Stimulated activated CD4-positive, alpha-beta T cell treated with anti-CD3 and anti-CD28 coated beads, Interleukin-2, amount 100 ng/mL, for 4 hours (primary cell): ENCODE data around the gene PYGO1.
"Not testable (repeated sequence)": the region's sequence is repeated elsewhere in the genome, so short reads cannot be mapped to it uniquely, and the experiment has no call there.

ENCODE experiments used
- DNase-seq: peaks from one replicate; pipeline ENCODE4 v3.0.0-alpha.2; 2020; ENCODE audit warnings: low read depth

PYGO1 gene

GRCh38 chr15:55505407-55505806 is 82.7 kb downstream of the PYGO1 start:
- not testable (repeated sequence) for DNase-seq

GRCh38 chr15:55499151-55499550 is 89.0 kb downstream of the PYGO1 start:
- no peak for DNase-seq

GRCh38 chr15:55498109-55498938 is 89.8 kb downstream of the PYGO1 start:
- peak; percentile 64 for DNase-seq

GRCh38 chr15:55496716-55497115 is 91.4 kb downstream of the PYGO1 start:
- DNase-seq: no peak

GRCh38 chr15:55494931-55495330 is 93.2 kb downstream of the PYGO1 start:
- no peak for DNase-seq

GRCh38 chr15:55488952-55489600 is 99.1 kb downstream of the PYGO1 start:
- not testable (repeated sequence) for DNase-seq
